ENCODE results near the gene CACNA1G.

DNA sequence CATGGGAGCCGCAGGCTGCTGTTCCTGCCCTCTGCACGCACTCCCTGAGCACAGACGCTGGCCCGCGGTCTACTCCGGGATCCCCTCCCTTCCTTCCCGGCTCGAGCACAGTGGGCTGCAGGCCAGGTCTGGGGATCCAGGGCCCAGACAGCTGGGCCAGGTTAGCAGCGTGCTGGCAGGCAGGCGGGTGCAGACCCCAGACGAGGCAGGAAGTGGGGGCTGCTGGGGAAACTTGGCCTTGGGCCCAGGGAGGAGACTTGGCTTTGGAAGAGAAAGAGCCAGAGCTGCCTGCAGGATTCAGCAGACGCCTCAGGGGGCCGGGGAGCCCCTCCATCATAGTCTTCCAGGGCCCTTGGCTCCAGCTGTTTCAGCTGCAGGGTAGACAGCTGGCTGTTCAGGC, 44.0 kb downstream of the CACNA1G start:
- TF ChIP-seq, protein P1, sequence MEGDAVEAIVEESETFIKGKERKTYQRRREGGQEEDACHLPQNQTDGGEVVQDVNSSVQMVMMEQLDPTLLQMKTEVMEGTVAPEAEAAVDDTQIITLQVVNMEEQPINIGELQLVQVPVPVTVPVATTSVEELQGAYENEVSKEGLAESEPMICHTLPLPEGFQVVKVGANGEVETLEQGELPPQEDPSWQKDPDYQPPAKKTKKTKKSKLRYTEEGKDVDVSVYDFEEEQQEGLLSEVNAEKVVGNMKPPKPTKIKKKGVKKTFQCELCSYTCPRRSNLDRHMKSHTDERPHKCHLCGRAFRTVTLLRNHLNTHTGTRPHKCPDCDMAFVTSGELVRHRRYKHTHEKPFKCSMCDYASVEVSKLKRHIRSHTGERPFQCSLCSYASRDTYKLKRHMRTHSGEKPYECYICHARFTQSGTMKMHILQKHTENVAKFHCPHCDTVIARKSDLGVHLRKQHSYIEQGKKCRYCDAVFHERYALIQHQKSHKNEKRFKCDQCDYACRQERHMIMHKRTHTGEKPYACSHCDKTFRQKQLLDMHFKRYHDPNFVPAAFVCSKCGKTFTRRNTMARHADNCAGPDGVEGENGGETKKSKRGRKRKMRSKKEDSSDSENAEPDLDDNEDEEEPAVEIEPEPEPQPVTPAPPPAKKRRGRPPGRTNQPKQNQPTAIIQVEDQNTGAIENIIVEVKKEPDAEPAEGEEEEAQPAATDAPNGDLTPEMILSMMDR (IDR thresholded peaks at IDR 0.05): no peak
- no peak for TF ChIP-seq EZH2 (IDR thresholded peaks at IDR 0.05)
